Type B pancreatic cell (in vitro differentiated cells): ENCODE results near the gene SRP14. TPM values are rescaled to one million over a fixed set of nuclear protein-coding genes. Genes with fewer than 3 reads are reported as not detected.

Experiments
- DNase-seq: peaks from one replicate; pipeline ENCODE4 v3.0.0; 2021; ENCODE audit warnings: mixed read lengths; ENCODE audit not compliant: unreplicated experiment; ENCODE audit errors: extremely low spot score
- H3K27ac Mint-ChIP-seq: 2 replicates; pipeline ENCODE4 v1.8.0; 2021; ENCODE audit warnings: mild to moderate bottlenecking, mixed read lengths
- H3K27me3 Mint-ChIP-seq: 2 replicates; pipeline ENCODE4 v1.8.0; 2021; ENCODE audit warnings: mixed read lengths
- H3K36me3 Mint-ChIP-seq: 2 replicates; pipeline ENCODE4 v1.8.0; 2021; ENCODE audit warnings: mixed read lengths
- H3K4me1 Mint-ChIP-seq: one replicate; pipeline ENCODE4 v1.8.0; 2021; ENCODE audit warnings: mixed read lengths; ENCODE audit not compliant: unreplicated experiment
- H3K4me3 Mint-ChIP-seq: 2 replicates; pipeline ENCODE4 v1.8.0; 2021; ENCODE audit warnings: mild to moderate bottlenecking, mixed read lengths
- H3K9me3 Mint-ChIP-seq: 2 replicates; pipeline ENCODE4 v1.8.0; 2021; ENCODE audit warnings: mixed read lengths
- total RNA-seq: library from RNA; stranded (reverse); gene quantifications from 2 replicates; pipeline ENCODE4 v1.2.1, GENCODE V29; 2021; ENCODE audit warnings: low replicate concordance
- TF ChIP-seq, protein P1 (sequence below): fragments of 200-600 bp; sonication (generic); conservative IDR thresholded peaks from 2 replicates; pipeline ENCODE4 v1.5.0; 2021; ENCODE audit warnings: antibody characterized with exemption, mild to moderate bottlenecking

SRP14 gene
- total RNA-seq, 1 donor from 2014 or later, result 235 TPM

- H3K4me1 Mint-ChIP-seq, result peaks cover 4% of the 10 kb centered on the region
- H3K4me3 Mint-ChIP-seq, result no peak overlapping the region
- TF ChIP-seq, protein P1, sequence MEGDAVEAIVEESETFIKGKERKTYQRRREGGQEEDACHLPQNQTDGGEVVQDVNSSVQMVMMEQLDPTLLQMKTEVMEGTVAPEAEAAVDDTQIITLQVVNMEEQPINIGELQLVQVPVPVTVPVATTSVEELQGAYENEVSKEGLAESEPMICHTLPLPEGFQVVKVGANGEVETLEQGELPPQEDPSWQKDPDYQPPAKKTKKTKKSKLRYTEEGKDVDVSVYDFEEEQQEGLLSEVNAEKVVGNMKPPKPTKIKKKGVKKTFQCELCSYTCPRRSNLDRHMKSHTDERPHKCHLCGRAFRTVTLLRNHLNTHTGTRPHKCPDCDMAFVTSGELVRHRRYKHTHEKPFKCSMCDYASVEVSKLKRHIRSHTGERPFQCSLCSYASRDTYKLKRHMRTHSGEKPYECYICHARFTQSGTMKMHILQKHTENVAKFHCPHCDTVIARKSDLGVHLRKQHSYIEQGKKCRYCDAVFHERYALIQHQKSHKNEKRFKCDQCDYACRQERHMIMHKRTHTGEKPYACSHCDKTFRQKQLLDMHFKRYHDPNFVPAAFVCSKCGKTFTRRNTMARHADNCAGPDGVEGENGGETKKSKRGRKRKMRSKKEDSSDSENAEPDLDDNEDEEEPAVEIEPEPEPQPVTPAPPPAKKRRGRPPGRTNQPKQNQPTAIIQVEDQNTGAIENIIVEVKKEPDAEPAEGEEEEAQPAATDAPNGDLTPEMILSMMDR, result no peak
- no peak for DNase-seq
- peaks cover 24% of the 10 kb centered on the region for H3K36me3 Mint-ChIP-seq
- no peaks in the 10 kb centered on the region for H3K27me3 Mint-ChIP-seq
- no peaks in the 10 kb centered on the region for H3K9me3 Mint-ChIP-seq
- no peak overlapping the region for H3K27ac Mint-ChIP-seq
Observed at GRCh38 chr15:40003116-40003916, 35.7 kb downstream of the SRP14 start.

DNA sequence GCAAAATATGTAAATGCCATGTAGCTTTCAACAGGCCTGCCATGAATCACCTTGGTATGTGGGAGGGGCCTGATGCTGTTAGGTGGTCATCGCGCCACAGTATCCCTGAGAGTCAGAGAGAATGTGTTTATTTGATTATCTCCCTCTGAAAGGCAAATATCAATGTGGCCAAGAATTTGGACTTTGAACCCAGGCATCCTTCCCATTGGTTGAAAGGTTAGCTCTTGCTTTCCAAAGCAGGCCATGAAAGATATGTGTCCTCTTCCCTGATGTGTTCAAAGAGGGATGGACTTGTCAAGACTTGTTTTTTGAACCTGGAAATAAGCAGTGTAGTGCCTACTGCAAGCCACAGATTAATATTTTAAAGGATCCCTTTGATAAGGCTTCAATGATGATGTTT, 36.7 kb downstream of the SRP14 start:
- H3K36me3 Mint-ChIP-seq, result peaks cover 21% of the 10 kb centered on the region
- TF ChIP-seq, protein P1, result no peak
- no peaks in the 10 kb centered on the region for H3K9me3 Mint-ChIP-seq
- no peaks in the 10 kb centered on the region for H3K27me3 Mint-ChIP-seq
- H3K27ac Mint-ChIP-seq, result peak overlapping the region; percentile 34
- H3K4me1 Mint-ChIP-seq, result no peaks in the 10 kb centered on the region
- no peak for DNase-seq
- no peak overlapping the region for H3K4me3 Mint-ChIP-seq

GRCh38 chr15:39999538-40000200, 39.3 kb downstream of the SRP14 start:
- no peak for DNase-seq

GRCh38 chr15:39998511-39999077, 40.4 kb downstream of the SRP14 start:
- no peaks in the 10 kb centered on the region for H3K27me3 Mint-ChIP-seq
- no peak overlapping the region for H3K27ac Mint-ChIP-seq
- H3K4me3 Mint-ChIP-seq, result no peak overlapping the region
- H3K4me1 Mint-ChIP-seq, result no peaks in the 10 kb centered on the region
- H3K9me3 Mint-ChIP-seq, result no peaks in the 10 kb centered on the region
- no peak for DNase-seq
- H3K36me3 Mint-ChIP-seq, result peaks cover 29% of the 10 kb centered on the region
- TF ChIP-seq, protein P1, result no peak

More at GRCh38 chr15:39999538-40000200, 39.3 kb downstream of the SRP14 start:
- TF ChIP-seq, protein P1, result no peak
- Mint-ChIP-seq H3K27me3 (no peaks in the 10 kb centered on the region), H3K4me3 (no peak overlapping the region), H3K36me3 (peaks cover 23% of the 10 kb centered on the region), H3K9me3 (no peaks in the 10 kb centered on the region), H3K4me1 (no peaks in the 10 kb centered on the region), H3K27ac (no peak overlapping the region)

DNA sequence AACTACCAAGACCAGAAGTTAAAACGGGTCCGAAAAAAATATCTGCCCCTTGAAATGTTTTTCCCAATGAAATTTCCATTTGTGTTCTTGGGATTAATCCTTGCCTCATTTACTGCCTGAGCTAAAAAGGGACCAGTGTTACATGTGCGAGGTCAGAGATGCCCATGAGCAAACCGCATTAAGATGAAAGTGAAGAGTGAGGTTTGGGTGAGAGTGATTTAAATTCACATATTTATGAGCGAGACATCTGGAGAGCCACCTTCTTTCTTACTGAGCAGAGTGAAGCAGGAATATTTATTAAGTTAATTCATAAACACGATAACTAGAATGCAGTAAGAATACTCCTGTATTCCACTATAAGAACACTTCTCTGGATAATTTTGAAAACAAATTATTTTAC, 41.3 kb downstream of the SRP14 start:
- H3K9me3 Mint-ChIP-seq, result no peaks in the 10 kb centered on the region
- DNase-seq, result no peak

More for the DNA sequence above, 41.3 kb downstream of the SRP14 start:
- H3K4me1 Mint-ChIP-seq, result no peaks in the 10 kb centered on the region
- no peak overlapping the region for H3K4me3 Mint-ChIP-seq
- H3K27me3 Mint-ChIP-seq, result no peaks in the 10 kb centered on the region
- peaks cover 35% of the 10 kb centered on the region for H3K36me3 Mint-ChIP-seq
- H3K27ac Mint-ChIP-seq, result no peak overlapping the region
- TF ChIP-seq, protein P1, result no peak
